Measurements from ENCODE around the gene ATP6V0B.
A peak's percentile ranks its signal among the peaks of the same experiment; 100 is the strongest.

ATP6V0B gene

DNA sequence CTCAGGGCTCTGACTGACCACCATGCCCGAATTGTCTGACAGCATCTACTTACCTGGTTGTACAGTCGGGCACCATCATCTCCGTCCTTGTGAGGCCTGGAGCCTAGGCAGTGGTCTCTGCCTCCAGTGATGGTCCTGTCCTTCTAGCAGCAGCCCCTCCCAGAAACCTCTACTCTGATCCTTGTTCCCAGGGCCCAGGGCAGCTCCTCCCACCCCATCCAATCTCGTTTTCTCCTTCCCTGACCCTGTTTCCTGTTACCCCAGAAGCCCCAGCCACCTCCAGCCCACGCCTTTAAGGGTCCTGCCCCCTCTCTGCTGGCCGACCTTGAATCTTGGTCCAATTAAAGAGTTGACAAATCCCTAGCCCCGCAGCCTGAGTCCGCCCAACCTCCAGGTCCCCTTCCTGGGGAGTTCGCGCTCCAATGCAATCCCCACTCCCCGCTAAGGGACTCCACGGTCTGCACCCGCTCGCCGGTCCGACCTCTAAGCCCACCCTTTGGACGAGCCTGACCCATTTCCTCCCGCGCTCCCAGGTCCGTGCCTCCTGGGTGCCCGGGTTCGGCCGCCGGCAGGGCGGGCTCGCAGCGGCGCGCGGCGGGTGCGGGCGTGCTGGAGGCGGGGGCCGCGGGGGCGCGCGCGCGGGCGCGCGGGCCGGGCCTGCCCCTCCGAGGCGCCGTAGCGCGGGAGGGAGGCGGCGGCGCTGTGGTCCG lies 3.9 kb downstream of the ATP6V0B start, which contains the start of gene B4GALT2:
Gene B4GALT2, plus strand, starts transcription at position 660 of the 710 bp plus-strand sequence. CDS start 1,951 bp downstream, outside the sequence.
- Histone ChIP-seq H3K4me2 (ENCODE audit: low read length) (peak within 1 kb of the TSS; percentile 78), H4K5ac (ENCODE audit: low read length) (no peak within 1 kb of the TSS), H3K27ac (ENCODE audit: low read depth, low read length) (peak within 1 kb of the TSS; percentile 7), H2BK5ac (ENCODE audit: low read length) (peak within 1 kb of the TSS; percentile 14), H3K4ac (ENCODE audit: low read depth, low read length) (peak within 1 kb of the TSS; percentile 74), H3K9ac (ENCODE audit: low read length) (peak within 1 kb of the TSS; percentile 83), H3K79me1 (ENCODE audit: low read length) (peaks cover 38% of the 10 kb centered on the region), H3K79me2 (ENCODE audit: control insufficient read depth, insufficient read depth, low read length) (peaks cover 17% of the 10 kb centered on the region), H2BK120ac (ENCODE audit: low read depth, low read length) (peak within 1 kb of the TSS; percentile 10), H2AK5ac (ENCODE audit: low read length) (peak within 1 kb of the TSS; percentile 35), H4K8ac (ENCODE audit: low read depth, low read length) (no peak within 1 kb of the TSS), H3K23ac (ENCODE audit: low read length) (no peak within 1 kb of the TSS), H3K56ac (ENCODE audit: low read length) (peak within 1 kb of the TSS; percentile 92), H3K27me3 (ENCODE audit: insufficient read depth, low read length, poor library complexity) (no peaks in the 10 kb centered on the region), H3K36me3 (ENCODE audit: control insufficient read depth, insufficient read depth, low read length) (peaks cover 5% of the 10 kb centered on the region), H3K18ac (ENCODE audit: low read length) (peak within 1 kb of the TSS; percentile 73), H3K4me1 (ENCODE audit: control insufficient read depth, low read depth, low read length) (peaks cover 2% of the 10 kb centered on the region), H3K4me3 (ENCODE audit: low read length) (peak within 1 kb of the TSS; percentile 47), H2BK15ac (replicated peaks; ENCODE audit: low read depth) (no peak within 1 kb of the TSS)
- peak; percentile 73 for DNase-seq
- no CpG with 5 or more reads among the region's 54 CpGs for WGBS (ENCODE audit: extremely low coverage, insufficient coverage, low lambda C conversion rate)

DNA sequence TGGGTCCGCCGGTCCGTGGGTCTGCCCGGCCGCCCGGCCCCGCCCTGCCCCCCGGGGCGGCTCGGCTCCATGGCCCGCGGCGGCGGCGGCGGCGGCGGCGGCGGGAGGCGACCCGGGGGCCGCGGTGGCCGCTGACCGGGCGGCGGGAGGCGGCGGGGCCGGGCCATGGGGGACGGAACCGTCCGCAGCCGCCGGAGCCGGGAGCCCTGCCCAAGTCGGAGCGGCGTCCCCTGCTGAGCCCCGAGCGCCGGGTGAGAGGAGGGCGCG lies 4.4 kb downstream of the ATP6V0B start:
- no peak for DNase-seq
- no peaks in the 10 kb centered on the region for H3K27me3 ChIP-seq (ENCODE audit: insufficient read depth, low read length, poor library complexity)
- H2AK5ac ChIP-seq (ENCODE audit: low read length), result no peak overlapping the region
- WGBS (ENCODE audit: extremely low coverage, insufficient coverage, low lambda C conversion rate), result no CpG with 5 or more reads among the region's 45 CpGs
- peak overlapping the region; percentile 46 for H3K4me3 ChIP-seq (ENCODE audit: low read length)
- H3K18ac ChIP-seq (ENCODE audit: low read length), result peak overlapping the region; percentile 73
- no peak overlapping the region for H2BK15ac ChIP-seq (replicated peaks; ENCODE audit: low read depth)
- peaks cover 2% of the 10 kb centered on the region for H3K4me1 ChIP-seq (ENCODE audit: control insufficient read depth, low read depth, low read length)
- H4K5ac ChIP-seq (ENCODE audit: low read length), result no peak overlapping the region
- H3K23ac ChIP-seq (ENCODE audit: low read length), result no peak overlapping the region
- peak overlapping the region; percentile 74 for H3K4ac ChIP-seq (ENCODE audit: low read depth, low read length)
- no peak overlapping the region for H3K27ac ChIP-seq (ENCODE audit: low read depth, low read length)
- peak overlapping the region; percentile 10 for H2BK120ac ChIP-seq (ENCODE audit: low read depth, low read length)
- H3K9ac ChIP-seq (ENCODE audit: low read length), result peak overlapping the region; percentile 74
- H3K4me2 ChIP-seq (ENCODE audit: low read length), result no peak overlapping the region
- no peak overlapping the region for H2BK5ac ChIP-seq (ENCODE audit: low read length)
- H3K36me3 ChIP-seq (ENCODE audit: control insufficient read depth, insufficient read depth, low read length), result peaks cover 5% of the 10 kb centered on the region
- H3K79me1 ChIP-seq (ENCODE audit: low read length), result peaks cover 38% of the 10 kb centered on the region
- no peak overlapping the region for H4K8ac ChIP-seq (ENCODE audit: low read depth, low read length)
- peaks cover 17% of the 10 kb centered on the region for H3K79me2 ChIP-seq (ENCODE audit: control insufficient read depth, insufficient read depth, low read length)
- H3K56ac ChIP-seq (ENCODE audit: low read length), result peak overlapping the region; percentile 92

DNA sequence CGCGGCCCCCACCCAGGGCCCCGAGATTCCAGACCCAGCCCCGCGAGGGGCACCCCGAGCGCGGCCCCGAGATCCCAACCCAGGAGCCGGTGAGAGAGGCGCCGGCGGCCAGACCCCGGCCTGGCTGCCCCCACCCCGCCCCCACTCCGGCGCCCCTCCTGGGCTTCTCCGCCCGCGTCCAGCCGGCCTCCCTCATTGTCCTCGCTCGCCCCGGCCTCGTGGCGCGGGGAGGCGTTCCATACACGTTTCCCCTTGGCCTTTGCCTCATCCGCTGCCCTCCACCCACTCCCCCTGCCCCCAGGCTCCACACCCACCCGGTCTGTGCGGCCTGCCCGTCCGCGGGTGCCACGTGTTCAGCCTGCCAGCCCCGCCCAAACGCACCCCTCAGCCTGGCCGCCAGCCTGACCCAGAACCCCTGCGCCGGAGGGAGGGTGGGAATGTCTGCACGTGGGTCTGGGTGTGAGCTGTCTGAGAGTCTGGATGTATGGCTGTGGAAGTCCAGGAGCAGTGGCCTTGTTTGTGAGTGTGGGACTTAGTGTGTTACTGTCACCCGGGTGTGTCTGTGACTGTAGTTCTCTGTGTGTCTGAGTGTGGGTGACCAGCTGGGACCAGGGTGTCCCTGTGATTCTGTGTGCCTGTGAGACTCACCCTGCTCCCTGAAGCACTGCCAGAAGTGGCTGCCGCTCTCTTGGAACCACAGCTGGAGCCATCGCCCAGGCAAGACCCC lies 4.9 kb downstream of the ATP6V0B start:
- peaks cover 6% of the 10 kb centered on the region for H3K36me3 ChIP-seq (ENCODE audit: control insufficient read depth, insufficient read depth, low read length)
- peaks cover 17% of the 10 kb centered on the region for H3K79me2 ChIP-seq (ENCODE audit: control insufficient read depth, insufficient read depth, low read length)
- peak overlapping the region; percentile 37 for H3K4me2 ChIP-seq (ENCODE audit: low read length)
- peak overlapping the region; percentile 10 for H2BK120ac ChIP-seq (ENCODE audit: low read depth, low read length)
- H3K79me1 ChIP-seq (ENCODE audit: low read length), result peaks cover 38% of the 10 kb centered on the region
- H4K5ac ChIP-seq (ENCODE audit: low read length), result no peak overlapping the region
- H3K9ac ChIP-seq (ENCODE audit: low read length), result peak overlapping the region; percentile 74
- no peak overlapping the region for H2BK15ac ChIP-seq (replicated peaks; ENCODE audit: low read depth)
- WGBS (ENCODE audit: extremely low coverage, insufficient coverage, low lambda C conversion rate), result no CpG with 5 or more reads among the region's 45 CpGs
- H3K4me1 ChIP-seq (ENCODE audit: control insufficient read depth, low read depth, low read length), result peaks cover 2% of the 10 kb centered on the region
- H3K23ac ChIP-seq (ENCODE audit: low read length), result no peak overlapping the region
- peak overlapping the region; percentile 46 for H3K4me3 ChIP-seq (ENCODE audit: low read length)
- H2BK5ac ChIP-seq (ENCODE audit: low read length), result no peak overlapping the region
- no peaks in the 10 kb centered on the region for H3K27me3 ChIP-seq (ENCODE audit: insufficient read depth, low read length, poor library complexity)
- H3K4ac ChIP-seq (ENCODE audit: low read depth, low read length), result peak overlapping the region; percentile 74
- no peak overlapping the region for H3K27ac ChIP-seq (ENCODE audit: low read depth, low read length)
- H3K18ac ChIP-seq (ENCODE audit: low read length), result peak overlapping the region; percentile 73
- H3K56ac ChIP-seq (ENCODE audit: low read length), result peak overlapping the region; percentile 92
- peak; percentile 26 for DNase-seq
- H2AK5ac ChIP-seq (ENCODE audit: low read length), result peak overlapping the region; percentile 35
- H4K8ac ChIP-seq (ENCODE audit: low read depth, low read length), result no peak overlapping the region

DNA sequence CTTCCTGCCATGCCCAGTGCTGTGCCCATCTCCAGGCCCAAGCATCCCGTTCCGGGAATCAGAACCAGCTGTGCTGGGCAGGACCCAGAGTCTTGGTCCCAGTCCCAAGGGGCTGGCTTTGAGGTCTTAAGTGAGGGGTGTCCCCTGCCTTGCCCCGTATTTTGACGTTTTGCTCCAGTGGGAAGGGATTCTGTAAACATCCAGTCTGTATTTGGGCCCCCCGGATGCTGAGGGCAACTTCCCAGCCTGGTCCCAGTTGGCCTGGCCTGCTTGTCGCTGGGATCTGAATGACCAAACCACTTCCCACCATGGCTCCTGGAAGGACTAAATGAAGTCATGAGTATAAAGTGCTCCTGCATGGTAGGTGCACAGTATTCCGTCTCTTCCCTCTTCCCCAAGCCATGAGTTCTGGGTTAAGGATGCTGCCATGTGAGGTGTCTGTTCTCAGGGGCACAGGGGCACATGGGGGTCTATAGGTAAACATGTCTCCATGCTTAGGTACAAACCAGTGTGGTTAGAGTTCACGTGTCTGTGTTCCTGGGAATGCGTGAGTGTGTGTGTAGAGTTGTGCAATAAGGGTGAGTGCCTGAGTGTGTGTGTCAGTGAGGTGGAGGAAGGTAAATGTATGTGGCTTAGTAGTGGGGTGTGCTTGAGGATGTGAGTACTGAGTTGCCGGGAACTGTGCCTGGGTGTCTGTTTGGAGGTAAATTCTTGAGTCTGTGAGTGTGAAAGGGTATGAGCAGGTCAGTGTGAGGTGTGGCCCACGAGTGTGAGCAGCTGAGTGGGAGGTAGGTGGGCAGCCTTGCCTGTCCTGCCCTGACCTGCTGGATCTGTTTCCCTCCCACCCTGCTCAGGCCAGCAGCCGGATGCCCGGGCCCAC lies 5.7 kb downstream of the ATP6V0B start:
- Histone ChIP-seq H3K36me3 (ENCODE audit: control insufficient read depth, insufficient read depth, low read length) (peaks cover 7% of the 10 kb centered on the region), H3K27ac (ENCODE audit: low read depth, low read length) (no peak overlapping the region), H4K8ac (ENCODE audit: low read depth, low read length) (no peak overlapping the region), H2BK120ac (ENCODE audit: low read depth, low read length) (no peak overlapping the region), H3K23ac (ENCODE audit: low read length) (no peak overlapping the region), H3K18ac (ENCODE audit: low read length) (no peak overlapping the region), H2BK15ac (replicated peaks; ENCODE audit: low read depth) (no peak overlapping the region), H3K27me3 (ENCODE audit: insufficient read depth, low read length, poor library complexity) (no peaks in the 10 kb centered on the region), H3K4ac (ENCODE audit: low read depth, low read length) (no peak overlapping the region), H3K79me1 (ENCODE audit: low read length) (peaks cover 37% of the 10 kb centered on the region), H3K4me3 (ENCODE audit: low read length) (peak overlapping the region; percentile 21), H2BK5ac (ENCODE audit: low read length) (no peak overlapping the region), H3K4me2 (ENCODE audit: low read length) (peak overlapping the region; percentile 37), H4K5ac (ENCODE audit: low read length) (no peak overlapping the region), H3K79me2 (ENCODE audit: control insufficient read depth, insufficient read depth, low read length) (peaks cover 13% of the 10 kb centered on the region), H3K56ac (ENCODE audit: low read length) (peak overlapping the region; percentile 92), H3K9ac (ENCODE audit: low read length) (peak overlapping the region; percentile 74), H3K4me1 (ENCODE audit: control insufficient read depth, low read depth, low read length) (peaks cover 2% of the 10 kb centered on the region), H2AK5ac (ENCODE audit: low read length) (peak overlapping the region; percentile 35)
- DNase-seq, result no peak
- no CpG with 5 or more reads among the region's 13 CpGs for WGBS (ENCODE audit: extremely low coverage, insufficient coverage, low lambda C conversion rate)

DNA sequence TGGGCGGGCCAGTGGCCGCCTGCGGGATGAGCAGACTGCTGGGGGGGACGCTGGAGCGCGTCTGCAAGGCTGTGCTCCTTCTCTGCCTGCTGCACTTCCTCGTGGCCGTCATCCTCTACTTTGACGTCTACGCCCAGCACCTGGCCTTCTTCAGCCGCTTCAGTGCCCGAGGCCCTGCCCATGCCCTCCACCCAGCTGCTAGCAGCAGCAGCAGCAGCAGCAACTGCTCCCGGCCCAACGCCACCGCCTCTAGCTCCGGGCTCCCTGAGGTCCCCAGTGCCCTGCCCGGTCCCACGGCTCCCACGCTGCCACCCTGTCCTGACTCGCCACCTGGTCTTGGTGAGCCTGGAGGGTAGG lies 6.4 kb downstream of the ATP6V0B start:
- no peak overlapping the region for H2AK5ac ChIP-seq (ENCODE audit: low read length)
- no peak overlapping the region for H3K4ac ChIP-seq (ENCODE audit: low read depth, low read length)
- H4K8ac ChIP-seq (ENCODE audit: low read depth, low read length), result no peak overlapping the region
- no peak overlapping the region for H2BK5ac ChIP-seq (ENCODE audit: low read length)
- H3K27ac ChIP-seq (ENCODE audit: low read depth, low read length), result no peak overlapping the region
- no peak overlapping the region for H2BK15ac ChIP-seq (replicated peaks; ENCODE audit: low read depth)
- peak overlapping the region; percentile 40 for H3K56ac ChIP-seq (ENCODE audit: low read length)
- H3K4me2 ChIP-seq (ENCODE audit: low read length), result no peak overlapping the region
- no peak overlapping the region for H2BK120ac ChIP-seq (ENCODE audit: low read depth, low read length)
- H3K79me2 ChIP-seq (ENCODE audit: control insufficient read depth, insufficient read depth, low read length), result peaks cover 9% of the 10 kb centered on the region
- H3K23ac ChIP-seq (ENCODE audit: low read length), result no peak overlapping the region
- WGBS (ENCODE audit: extremely low coverage, insufficient coverage, low lambda C conversion rate), result no CpG with 5 or more reads among the region's 20 CpGs
- no peak overlapping the region for H3K4me3 ChIP-seq (ENCODE audit: low read length)
- no peak overlapping the region for H4K5ac ChIP-seq (ENCODE audit: low read length)
- no peak overlapping the region for H3K9ac ChIP-seq (ENCODE audit: low read length)
- H3K79me1 ChIP-seq (ENCODE audit: low read length), result peaks cover 32% of the 10 kb centered on the region
- no peaks in the 10 kb centered on the region for H3K4me1 ChIP-seq (ENCODE audit: control insufficient read depth, low read depth, low read length)
- peaks cover 10% of the 10 kb centered on the region for H3K36me3 ChIP-seq (ENCODE audit: control insufficient read depth, insufficient read depth, low read length)
- DNase-seq, result no peak
- H3K18ac ChIP-seq (ENCODE audit: low read length), result no peak overlapping the region
- H3K27me3 ChIP-seq (ENCODE audit: insufficient read depth, low read length, poor library complexity), result no peaks in the 10 kb centered on the region

Data from mesendoderm (in vitro differentiated cells).